ENCODE measurements around the gene ASB15.

ASB15 gene

GRCh38 chr7:123663200-123663599 is 61.6 kb downstream of the ASB15 start:
- DNase-seq (ENCODE audit: low spot score), result no peak

- DNase-seq (ENCODE audit: low spot score), result no peak
Observed at GRCh38 chr7:123665157-123665556, 63.5 kb downstream of the ASB15 start.

- DNase-seq (ENCODE audit: low spot score), result no peak
Observed at GRCh38 chr7:123665896-123666295, 64.3 kb downstream of the ASB15 start.

- peak; percentile 21 for DNase-seq (ENCODE audit: low spot score)
Observed at GRCh38 chr7:123666492-123666891, 64.9 kb downstream of the ASB15 start.

- no peak for DNase-seq (ENCODE audit: low spot score)
Observed at GRCh38 chr7:123669485-123669884, 67.9 kb downstream of the ASB15 start.

GRCh38 chr7:123673137-123673732 is 71.6 kb downstream of the ASB15 start:
- peak; percentile 16 for DNase-seq (ENCODE audit: low spot score)

GRCh38 chr7:123673752-123674398 is 72.3 kb downstream of the ASB15 start:
- no peak for DNase-seq (ENCODE audit: low spot score)

GRCh38 chr7:123674399-123675180 is 73.0 kb downstream of the ASB15 start:
- DNase-seq (ENCODE audit: low spot score), result no peak

GRCh38 chr7:123675181-123675473 is 73.5 kb downstream of the ASB15 start:
- DNase-seq (ENCODE audit: low spot score), result no peak

GRCh38 chr7:123677061-123677715 is 75.6 kb downstream of the ASB15 start:
- no peak for DNase-seq (ENCODE audit: low spot score)

GRCh38 chr7:123679614-123680013 is 78.0 kb downstream of the ASB15 start:
- DNase-seq (ENCODE audit: low spot score), result no peak

GRCh38 chr7:123680580-123680979 is 79.0 kb downstream of the ASB15 start:
- no peak for DNase-seq (ENCODE audit: low spot score)

- DNase-seq (ENCODE audit: low spot score), result no peak
Observed at GRCh38 chr7:123681561-123681960, 79.9 kb downstream of the ASB15 start.

- DNase-seq (ENCODE audit: low spot score), result peak; percentile 80
Observed at GRCh38 chr7:123682690-123683089, 81.1 kb downstream of the ASB15 start.

GRCh38 chr7:123687161-123687560 is 85.5 kb downstream of the ASB15 start:
- no peak for DNase-seq (ENCODE audit: low spot score)

- DNase-seq (ENCODE audit: low spot score), result no peak
Observed at GRCh38 chr7:123687727-123688126, 86.1 kb downstream of the ASB15 start.
